Left ventricle myocardium superior (tissue), 1 donor: ENCODE data around the gene ACSL6. TPM values are rescaled to one million over a fixed set of nuclear protein-coding genes. Genes with fewer than 3 reads are reported as not detected.
A peak's percentile ranks its signal among the peaks of the same experiment; 100 is the strongest.

Source experiments
- ATAC-seq: fragments of 200-7000 bp; cut with Tn5 transposase; one replicate; pipeline ENCODE4 v1.9.1; 2020; ENCODE audit warnings: mild to moderate bottlenecking, moderate library complexity
- DNase-seq: peaks from one replicate; pipeline ENCODE4 v3.0.0-alpha.2; 2020
- intact Hi-C: fragments of 100-400 bp; cut with micrococcal nuclease; formaldehyde crosslinking; loops from one replicate; pipeline ENCODE4 v1.11.0; 2022
- total RNA-seq: library from RNA; stranded (reverse); fragmentation: NEBNext Ultra II Directional; extraction: Animal tissue kit (Norgen Biotek cat#: 25700); gene quantifications from one replicate; pipeline ENCODE4 v1.2.1, GENCODE V29; 2021
- donor health status: DM: no; HTN: yes; CAD: no; lungs with severe emphysema.

ACSL6 gene
- total RNA-seq, 1 donor from 2014 or later = 4.4 TPM

DNA sequence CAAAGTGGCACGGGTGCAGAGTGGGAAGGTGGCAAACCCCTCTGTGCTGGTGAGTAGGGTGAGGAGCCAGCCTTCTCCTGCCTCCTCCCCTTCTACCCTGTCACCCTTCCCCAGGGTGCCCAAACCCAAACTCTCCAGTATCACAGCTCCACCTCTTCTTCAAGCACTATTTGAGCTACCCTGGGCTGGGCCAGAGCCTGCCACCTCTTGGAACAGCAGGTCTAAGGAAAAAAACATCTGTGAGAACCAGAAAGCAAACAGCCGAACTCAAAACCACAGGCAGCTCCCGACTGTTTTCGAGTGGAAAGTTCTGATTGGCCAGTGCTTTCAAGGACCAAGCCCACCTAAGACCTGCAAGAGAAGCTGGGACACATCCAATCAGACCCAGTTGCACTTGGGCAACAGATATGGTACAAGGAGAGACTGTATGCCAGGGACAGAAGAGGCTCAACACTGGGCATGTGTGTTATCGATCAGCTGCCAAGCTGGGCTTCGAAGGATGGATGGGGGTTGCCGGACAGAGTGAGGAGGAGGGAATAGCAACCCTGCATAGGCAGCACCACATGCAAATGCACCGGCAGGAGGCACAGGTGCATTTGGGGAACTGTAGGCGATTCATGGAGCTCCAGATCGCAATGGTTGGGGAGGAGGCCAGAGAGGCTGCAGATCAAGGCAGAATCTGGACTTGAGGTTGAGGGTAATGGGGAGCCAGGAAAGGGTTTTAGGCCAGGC is 19.7 kb downstream of the ACSL6 start:
- no peak for ATAC-seq
- DNase-seq = no peak
- intact Hi-C loops = no loop called here

DNA sequence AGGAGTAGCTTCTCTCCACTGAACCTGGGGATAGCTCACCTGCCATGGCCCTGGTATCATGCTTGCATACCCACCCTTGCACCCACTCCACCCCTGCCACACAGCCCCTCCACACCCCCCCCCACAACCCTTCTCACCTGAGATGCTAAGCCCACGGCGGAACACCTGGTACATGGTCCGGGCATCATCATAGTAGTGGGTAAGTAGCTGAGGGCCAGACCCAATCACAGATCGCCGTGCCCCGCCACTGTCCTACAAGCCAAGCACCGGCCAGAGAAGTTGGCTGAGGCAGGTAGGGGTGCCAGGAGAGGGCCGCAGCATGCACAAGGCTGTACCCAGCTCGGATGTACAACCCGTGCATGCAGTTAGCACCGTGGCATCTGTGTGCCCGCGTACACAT is 20.7 kb downstream of the ACSL6 start:
- ATAC-seq (no peak), DNase-seq (no peak)
- intact Hi-C loops = no loop called here

DNA sequence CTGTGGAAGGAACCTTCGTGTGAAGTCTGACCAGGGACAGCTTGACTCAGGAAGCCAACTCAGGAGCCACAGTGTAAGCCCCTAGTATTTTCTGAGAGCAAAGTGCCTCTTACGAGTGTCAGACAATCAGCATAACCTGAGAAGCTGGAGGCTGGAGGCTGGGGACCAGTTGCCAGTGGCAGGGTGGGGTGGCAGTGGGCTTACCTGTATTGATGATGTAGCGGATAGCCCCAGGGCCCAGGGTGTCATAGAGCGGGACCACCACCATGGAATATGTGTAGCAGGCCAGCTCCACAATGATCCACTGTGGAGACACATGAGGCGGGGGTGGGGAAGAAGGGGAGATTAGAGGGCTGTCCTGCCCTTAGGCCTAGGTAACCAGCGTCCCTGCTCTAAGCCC is 22.9 kb downstream of the ACSL6 start:
- ATAC-seq (no peak), DNase-seq (no peak)
- intact Hi-C loops = no loop called here

DNA sequence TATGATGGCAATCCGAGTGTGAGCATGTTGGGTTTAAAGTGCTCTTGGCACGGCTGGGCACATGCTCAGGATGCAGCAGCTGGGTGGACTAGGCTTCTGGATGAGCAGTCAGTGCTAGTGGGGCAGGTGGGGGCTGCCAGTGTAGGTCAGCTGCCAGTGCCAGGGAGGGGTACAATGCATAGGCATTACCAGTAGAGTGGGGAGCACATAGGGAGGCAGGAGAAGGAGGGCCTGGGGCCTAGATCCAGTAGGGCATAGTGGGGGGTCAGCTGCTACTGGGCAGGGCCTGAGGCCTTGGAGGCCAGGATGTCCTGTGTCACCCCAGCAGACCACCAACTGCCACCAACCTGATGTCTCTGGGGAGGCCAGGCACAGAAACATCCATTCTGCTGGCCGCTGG is 24.2 kb downstream of the ACSL6 start:
- intact Hi-C loops = no loop called here
- ATAC-seq (no peak), DNase-seq (no peak)

DNA sequence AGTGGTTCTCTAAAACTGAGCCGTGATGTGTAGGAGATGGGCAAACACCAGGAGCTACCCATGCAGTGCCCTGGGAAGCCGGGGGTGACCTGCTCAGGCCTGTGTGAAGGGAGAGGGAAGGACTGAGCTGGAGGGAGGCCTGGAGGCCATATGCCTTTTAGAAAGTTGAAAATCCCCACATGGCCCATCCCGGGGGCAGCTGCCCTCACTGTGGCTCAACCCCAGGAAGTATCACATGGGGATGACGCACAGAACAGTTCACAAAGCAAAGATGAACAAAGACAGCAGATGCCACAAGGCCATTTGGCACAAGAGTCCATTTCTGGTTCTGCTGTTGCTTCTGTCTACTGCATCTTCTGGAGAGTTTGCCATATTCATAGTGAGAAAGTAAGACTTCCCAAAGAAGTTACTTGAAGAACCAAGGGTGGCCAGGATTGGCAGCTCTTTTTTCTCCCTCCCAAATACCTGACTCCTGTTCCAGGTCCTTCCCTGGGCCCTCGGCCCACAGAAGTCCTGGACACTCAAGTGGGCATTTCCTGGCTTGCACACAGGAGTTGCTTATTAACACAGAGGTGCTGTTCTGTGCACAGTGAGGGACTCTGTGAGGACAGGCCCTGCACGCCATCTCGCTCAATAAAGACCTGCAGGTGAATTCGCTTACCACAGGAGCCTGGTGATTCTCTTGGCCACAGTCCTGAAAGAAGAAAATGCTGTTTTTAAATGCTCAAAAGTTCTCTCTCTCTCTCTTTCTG is 25.1 kb downstream of the ACSL6 start:
- intact Hi-C loops = no loop called here
- DNase-seq (no peak), ATAC-seq (no peak)

DNA sequence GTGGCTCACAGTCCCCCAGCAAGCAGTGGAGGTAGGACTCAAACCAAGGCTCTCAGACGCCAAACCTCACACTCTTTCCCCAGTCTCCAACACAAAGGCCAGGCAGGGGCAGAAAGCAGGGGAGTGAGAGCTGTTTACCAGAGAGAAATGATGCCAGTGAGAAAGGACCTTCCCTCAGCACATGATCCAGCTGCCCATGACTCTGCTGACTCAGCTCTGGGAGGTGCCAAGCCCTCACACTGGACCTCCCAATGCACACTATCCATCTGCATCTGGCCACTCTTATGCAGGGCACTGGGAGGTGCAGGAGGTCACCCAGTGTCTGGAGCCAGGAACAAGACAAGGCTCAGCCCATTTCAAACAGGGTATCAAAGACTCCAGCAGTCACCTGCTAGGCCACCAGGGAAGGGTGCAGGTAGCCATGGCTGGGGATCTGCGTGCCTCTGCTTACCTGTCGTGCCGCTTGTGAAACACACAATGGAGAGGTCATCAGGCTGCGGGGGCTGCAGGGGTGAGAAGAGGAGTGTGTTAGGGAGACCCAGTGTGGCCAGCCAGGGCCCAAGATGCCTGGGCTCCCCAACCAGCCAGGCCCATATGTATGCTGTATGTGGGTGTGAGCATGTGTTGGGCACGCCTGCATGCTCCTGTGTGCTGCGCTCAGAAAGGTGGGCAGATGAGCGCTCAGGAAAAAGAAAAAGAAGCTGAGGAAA is 26.3 kb downstream of the ACSL6 start:
- intact Hi-C loops = no loop called here
- ATAC-seq = no peak
- DNase-seq = no peak

DNA sequence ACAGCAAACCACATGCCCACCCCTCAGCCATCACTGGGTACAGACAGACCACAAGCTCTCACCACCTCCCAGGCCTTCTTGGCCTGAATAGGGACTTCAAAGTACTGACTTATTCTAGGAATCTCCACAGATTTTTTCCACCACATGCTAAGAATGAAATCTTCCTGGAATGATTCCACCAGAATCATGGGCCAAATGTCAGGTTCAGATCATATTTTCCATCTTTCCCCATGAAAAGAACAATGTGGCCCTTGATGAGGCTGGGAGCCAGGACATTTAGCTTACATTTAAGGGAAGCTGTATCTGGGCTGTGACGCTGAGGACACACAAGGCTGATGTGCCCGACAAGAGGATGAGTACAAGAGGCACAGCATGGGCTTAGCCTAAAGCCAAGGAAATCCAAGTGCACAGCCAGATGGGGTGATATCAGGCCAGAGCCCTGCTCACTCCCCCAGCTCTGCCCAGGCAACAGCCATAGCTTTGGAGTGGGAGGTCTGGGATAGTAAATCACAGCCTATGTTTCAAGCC is 28.1 kb downstream of the ACSL6 start:
- peak; percentile 28 for ATAC-seq
- intact Hi-C loops = no loop called here
- no peak for DNase-seq

DNA sequence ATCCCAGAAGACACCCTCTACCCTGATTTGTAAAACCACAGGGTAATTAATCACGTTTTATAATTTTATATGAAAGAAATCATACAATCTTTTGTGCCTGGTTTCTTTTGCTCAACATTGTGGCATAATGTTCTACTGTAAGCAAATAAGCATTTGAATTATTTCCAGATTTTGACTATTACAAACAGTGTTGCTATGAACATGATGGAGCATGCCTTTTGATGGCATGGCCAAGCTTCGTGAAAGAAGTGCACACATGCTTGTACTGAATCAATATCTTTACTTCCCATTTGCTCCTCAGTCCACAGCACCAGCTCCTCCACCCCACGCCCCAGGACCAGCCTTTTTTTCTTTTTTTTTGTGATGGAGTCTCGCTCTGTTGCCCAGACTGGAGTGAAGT is 29.9 kb downstream of the ACSL6 start:
- intact Hi-C loops = no loop called here
- ATAC-seq = no peak

DNA sequence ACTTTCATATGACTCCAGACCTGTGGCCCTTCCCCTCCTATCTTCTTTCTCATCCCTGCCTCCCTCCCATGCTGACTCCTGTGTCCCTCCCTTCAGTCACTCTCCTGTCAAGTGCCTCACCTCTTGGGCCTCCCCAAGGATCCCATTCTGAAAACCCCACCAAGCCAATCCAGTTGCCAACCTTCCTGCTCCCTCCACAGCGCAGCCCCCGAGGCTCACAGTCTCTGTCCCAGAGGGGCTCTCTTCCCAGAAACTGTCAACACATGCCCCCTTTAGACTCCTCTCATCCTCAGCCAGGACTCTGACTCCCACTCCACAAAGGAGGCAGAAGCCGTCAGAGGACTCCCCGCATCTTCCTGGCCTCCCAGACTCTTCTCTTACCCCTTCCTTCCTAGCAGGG is 30.8 kb downstream of the ACSL6 start:
- ATAC-seq (no peak), DNase-seq (no peak)
- intact Hi-C loops = no loop called here

More for the DNA sequence above, 29.9 kb downstream of the ACSL6 start:
- no peak for DNase-seq

DNA sequence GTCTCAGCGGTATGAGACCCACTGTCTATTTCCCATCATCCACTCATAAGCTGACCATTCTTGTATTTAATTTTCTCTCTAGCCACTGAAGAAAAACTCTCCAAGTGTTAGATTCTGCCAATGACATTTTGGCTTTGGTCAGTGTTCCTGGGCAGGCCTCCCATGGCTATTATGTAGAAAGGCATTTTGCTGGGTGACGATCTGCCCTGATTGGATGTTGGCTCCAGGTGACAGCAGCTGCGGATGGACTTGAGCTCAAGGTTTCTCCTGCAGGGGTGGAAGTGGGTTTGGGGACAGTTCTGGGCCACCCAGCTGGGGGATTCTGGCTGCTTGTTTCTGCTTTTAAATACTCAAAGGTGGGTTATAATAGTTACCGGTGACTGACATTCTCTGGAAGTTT is 31.6 kb downstream of the ACSL6 start:
- DNase-seq = no peak
- intact Hi-C loops = no loop called here
- no peak for ATAC-seq

DNA sequence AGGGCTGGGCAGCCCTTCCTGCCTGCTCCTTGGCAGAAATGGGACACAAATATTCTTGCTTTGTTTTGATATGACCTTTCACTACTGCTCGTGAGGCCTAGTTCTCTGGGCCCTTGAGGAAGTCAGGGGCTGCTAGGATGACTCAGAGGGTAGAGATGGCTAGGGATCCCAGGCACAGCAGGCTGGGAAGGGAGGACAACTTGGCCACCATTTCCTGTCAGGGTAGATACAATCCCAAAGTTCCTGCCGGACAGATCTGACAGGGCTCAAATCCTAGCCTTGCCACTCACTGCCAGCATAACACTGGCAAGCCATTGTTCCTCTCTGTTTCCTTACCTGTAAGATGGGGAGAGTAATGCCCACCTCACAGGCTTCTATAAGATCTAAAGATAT is 34.2 kb downstream of the ACSL6 start:
- no peak for DNase-seq
- no peak for ATAC-seq
- intact Hi-C loops = no loop called here

DNA sequence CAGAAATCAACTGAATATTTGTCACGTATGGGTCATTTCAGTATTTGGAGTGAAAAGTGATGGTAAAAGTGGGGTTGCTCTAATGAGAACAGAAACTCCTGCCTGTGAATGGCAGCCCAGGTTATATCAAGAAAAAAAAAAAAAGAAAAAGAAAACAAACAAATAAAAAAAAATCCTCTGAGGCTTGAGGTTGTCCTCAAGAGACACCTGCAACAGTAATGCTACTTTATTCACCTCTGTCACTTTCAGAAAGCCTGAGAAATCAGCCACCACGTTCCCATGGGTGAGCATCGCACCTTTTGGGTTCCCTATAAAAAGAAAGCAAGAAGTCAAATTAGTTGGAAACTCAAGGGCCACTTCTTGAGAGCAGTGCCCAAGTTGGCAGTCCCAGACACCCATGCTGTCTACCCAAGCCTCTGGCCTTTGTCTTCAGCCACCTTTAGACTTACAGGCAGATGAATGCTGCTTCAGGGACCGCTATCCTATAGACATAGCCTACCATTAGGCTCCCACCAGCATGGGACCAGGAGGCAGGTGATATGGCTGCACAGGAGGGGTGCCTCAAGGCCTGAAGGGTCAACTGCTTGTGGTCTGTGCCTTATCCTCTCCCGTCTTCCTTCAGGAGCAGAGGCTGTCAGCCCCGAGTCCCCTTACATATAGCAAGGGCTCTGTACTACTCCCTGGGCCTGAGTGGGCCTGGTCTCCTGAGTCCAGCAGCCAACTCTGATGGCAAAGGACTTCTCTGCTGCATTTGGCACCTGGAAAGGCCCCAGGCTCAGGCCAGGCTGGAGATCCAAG is 34.8 kb downstream of the ACSL6 start:
- intact Hi-C loops = no loop called here

DNA sequence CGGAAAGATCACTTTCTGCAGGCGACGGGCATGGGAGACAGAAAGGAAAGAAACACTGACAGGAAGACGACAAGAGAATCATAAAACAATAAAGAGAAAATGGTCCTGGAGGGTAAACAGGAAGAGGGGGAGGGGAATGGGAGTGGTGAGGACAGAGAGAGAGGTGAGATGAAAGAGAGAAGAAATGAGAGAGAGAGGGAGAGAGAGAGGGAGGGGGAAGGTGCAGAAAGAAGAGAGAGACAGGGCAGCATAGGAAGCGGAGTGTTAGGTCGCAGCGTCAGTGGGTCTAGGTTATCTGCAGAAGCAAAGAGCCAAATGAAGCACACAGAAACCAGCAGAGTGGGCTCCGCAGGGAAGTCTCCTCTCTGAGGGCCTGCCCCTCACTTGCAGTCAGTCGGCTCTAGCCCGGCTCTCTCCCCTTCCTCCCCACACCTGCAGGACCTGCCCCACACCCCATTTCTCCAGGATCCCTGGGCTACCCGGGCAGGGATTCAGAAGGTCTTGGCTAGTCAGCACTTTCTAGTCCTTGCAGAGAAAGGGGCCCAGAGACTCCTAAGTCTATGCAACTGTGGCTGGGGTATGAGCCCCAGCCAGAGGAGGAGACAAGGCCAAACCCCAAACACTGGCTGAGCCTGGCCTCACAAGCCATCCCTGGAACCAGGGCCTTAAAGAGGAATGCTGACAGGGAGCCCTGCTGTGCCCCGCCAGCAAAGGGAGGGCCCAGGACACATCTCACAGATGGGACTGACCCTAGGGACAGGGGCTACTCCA is 36.3 kb downstream of the ACSL6 start:
- ATAC-seq (no peak), DNase-seq (no peak)
- intact Hi-C loops = no loop called here

More for the DNA sequence above, 34.8 kb downstream of the ACSL6 start:
- ATAC-seq (no peak), DNase-seq (no peak)

DNA sequence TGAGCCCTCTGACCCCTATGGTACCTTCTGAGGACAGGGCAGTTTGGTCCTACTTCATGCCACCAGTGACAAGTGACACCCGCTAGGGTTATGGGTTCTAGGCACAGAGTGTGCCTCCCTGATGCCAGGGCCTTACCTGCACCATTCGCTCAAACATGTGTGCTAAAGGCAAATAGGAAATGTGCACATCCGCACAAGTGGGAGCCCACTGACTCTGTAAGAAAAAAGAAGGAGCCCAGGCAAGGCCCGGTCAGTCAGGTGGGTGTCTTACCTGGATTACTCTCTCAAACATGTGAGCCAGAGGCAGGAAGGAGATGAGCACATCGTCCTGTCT is 36.9 kb downstream of the ACSL6 start:
- intact Hi-C loops = no loop called here
- ATAC-seq (no peak), DNase-seq (no peak)

DNA sequence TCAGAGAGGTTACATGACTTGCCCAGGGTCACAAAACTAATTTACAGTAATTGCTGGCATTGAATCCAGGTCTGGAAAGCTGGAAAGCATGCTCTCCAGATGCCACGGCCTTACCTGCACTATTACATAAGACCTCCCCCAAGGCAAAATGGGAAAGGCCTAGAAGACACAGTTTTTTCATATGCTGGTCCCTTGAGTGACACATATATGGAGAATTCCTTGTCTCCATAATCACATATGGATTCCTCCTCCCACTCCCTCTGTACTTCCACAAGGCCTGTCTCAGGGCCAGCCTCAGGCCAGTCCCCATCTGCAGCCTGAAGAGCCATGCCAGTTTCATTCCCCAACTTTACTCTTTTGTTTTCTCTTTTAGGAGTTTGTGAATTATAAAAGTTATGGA is 37.4 kb downstream of the ACSL6 start:
- ATAC-seq (no peak), DNase-seq (no peak)
- intact Hi-C loops = no loop called here

DNA sequence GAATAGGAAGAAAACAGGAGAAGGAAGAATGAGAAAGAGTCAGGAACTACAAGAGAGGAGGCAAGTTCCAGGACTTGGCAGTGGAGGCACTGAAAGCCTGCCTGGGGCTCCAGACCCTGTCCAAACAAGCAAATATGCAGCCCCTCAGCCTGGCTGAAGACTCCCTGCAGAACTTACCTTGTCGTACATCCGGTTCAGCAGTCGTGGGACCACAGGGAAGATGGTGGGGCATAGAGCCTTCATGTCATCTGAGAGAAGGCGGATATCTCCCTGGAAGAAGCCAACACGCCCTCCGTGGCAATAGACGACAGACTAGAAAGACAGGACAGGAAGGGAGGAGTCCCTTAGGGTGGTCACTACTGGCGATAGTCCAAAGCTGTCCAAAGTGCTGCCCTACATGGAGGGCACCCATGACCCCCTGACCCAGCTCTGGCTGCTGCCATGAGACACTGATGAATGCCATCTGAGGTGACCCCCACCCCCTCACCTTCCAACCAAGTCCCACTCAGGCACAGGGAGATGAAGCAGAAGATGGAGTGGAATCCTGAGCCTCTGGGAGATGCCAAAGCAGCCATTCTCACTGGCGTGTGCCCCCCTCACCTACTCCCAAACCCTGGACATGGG is 38.3 kb downstream of the ACSL6 start:
- DNase-seq (no peak), ATAC-seq (no peak)
- intact Hi-C loops = no loop called here

DNA sequence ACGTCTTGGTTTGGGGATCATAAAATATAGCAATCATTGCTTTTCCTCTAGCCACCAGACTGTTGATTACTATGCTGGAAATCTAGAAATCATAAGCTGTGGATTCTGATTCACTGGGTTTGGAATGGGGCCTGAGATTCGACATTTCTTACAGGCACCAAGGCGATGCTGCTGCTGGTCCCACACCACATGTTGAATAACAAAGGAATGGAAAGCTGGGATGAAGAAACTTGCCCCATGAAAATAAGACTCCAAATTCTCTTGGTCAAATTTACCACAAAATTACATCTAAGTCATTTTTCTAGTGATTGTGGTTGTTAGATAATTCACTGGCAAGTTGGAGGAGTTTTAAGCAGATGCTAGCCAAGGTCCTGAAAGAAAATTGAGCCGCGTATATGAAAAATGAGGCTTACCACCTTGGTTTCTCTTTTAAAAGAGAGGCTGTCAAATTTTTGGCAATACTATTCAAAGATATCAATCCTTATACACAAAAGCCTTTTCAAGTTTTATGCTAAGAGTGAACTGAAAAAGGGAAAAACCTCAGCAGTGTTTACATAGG is 43.0 kb downstream of the ACSL6 start:
- intact Hi-C loops = no loop called here
- DNase-seq = no peak
- ATAC-seq = no peak

DNA sequence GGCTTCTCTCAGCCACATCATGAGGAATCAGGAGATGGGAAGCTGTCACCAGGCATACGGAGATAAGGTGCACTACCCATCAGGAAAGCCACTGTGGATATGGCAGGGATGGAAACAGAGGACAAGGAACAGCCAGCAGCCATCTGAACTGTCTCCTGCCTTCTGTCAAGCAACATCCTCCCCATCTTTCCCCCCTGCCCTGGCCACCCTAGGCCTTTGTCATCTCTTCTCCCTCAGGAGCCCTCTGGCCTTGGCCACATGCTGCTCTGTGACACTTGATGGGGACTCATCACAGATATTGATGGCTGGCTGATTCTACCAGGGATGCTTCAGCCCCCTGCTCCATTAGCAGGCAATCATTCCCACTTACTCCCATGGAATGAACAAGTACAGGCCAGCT is 44.9 kb downstream of the ACSL6 start:
- DNase-seq (no peak), ATAC-seq (no peak)
- intact Hi-C loops = no loop called here
